COR-L47 (cell line): ENCODE results near the gene ARHGAP10.

Experiments
- DNase-seq: peaks from one replicate; lab custom pipeline; 2025; lab: John Stamatoyannopoulos, UW

ARHGAP10 gene

GRCh38 chr4:147731580-147732517, at the start of gene ARHGAP10:
Gene ARHGAP10, plus strand, starts transcription at chr4:147732088. Its CDS starts 214 bp downstream, at chr4:147732302.
- DNase-seq, result peak; percentile 51

- DNase-seq, result no peak
Measured at GRCh38 chr4:147682755-147683154, 49.1 kb upstream of the ARHGAP10 start.

- DNase-seq, result no peak
Measured at GRCh38 chr4:147683188-147683591, 48.7 kb upstream of the ARHGAP10 start.

- DNase-seq, result peak; percentile 83
Measured at GRCh38 chr4:147683717-147684700, 47.9 kb upstream of the ARHGAP10 start, which contains the start of gene PRMT9. Gene PRMT9, minus strand, starts transcription at chr4:147684163. Its CDS starts 176 bp downstream, at chr4:147683987.

GRCh38 chr4:147689067-147689466, 42.8 kb upstream of the ARHGAP10 start:
- no peak for DNase-seq

- DNase-seq, result no peak
Measured at GRCh38 chr4:147691820-147692219, 40.1 kb upstream of the ARHGAP10 start.

GRCh38 chr4:147693218-147693617, 38.7 kb upstream of the ARHGAP10 start:
- DNase-seq, result no peak

- no peak for DNase-seq
Measured at GRCh38 chr4:147696866-147697265, 35.0 kb upstream of the ARHGAP10 start.

- no peak for DNase-seq
Measured at GRCh38 chr4:147704846-147705245, 27.0 kb upstream of the ARHGAP10 start.

- DNase-seq, result no peak
Measured at GRCh38 chr4:147707892-147708672, 23.8 kb upstream of the ARHGAP10 start.

GRCh38 chr4:147709999-147710398, 21.9 kb upstream of the ARHGAP10 start:
- DNase-seq, result no peak

- no peak for DNase-seq
Measured at GRCh38 chr4:147714575-147715401, 17.1 kb upstream of the ARHGAP10 start.

- no peak for DNase-seq
Measured at GRCh38 chr4:147717878-147718277, 14.0 kb upstream of the ARHGAP10 start.

- no peak for DNase-seq
Measured at GRCh38 chr4:147723326-147723725, 8.6 kb upstream of the ARHGAP10 start.

GRCh38 chr4:147724468-147725201, 7.3 kb upstream of the ARHGAP10 start:
- no peak for DNase-seq

GRCh38 chr4:147725673-147726072, 6.2 kb upstream of the ARHGAP10 start:
- no peak for DNase-seq

GRCh38 chr4:147727476-147728028, 4.3 kb upstream of the ARHGAP10 start:
- no peak for DNase-seq

- DNase-seq, result no peak
Measured at GRCh38 chr4:147730333-147730732, 1.6 kb upstream of the ARHGAP10 start.

GRCh38 chr4:147732518-147733235, 789 bp downstream of the ARHGAP10 start:
- DNase-seq, result no peak
